ENCODE measurements around the gene DYRK1A.

Gene DYRK1A

GRCh38 chr21:37380349-37381323, 14.1 kb downstream of the DYRK1A start:
- TF ChIP-seq CTCF (IDR thresholded peaks at IDR 0.05; ENCODE audit: insufficient read depth, low read length, poor library complexity, severe bottlenecking) (no peak), EZH2phosphoT487 (conservative IDR thresholded peaks at IDR 0.05; ENCODE audit: low read length) (no peak)
- H3K9me2 ChIP-seq (replicated peaks; ENCODE audit: insufficient read depth, low read length) = no peaks in the 10 kb centered on the region
- H3K9ac ChIP-seq (ENCODE audit: low read length) = no peak overlapping the region
- no peak overlapping the region for H3K27ac ChIP-seq (ENCODE audit: low read depth, low read length)
- 0 out of 2 replicates have a peak, but pooled peaks cover 4% of the 10 kb centered on the region for H3F3A ChIP-seq (ENCODE audit: insufficient read depth)
- H3K79me2 ChIP-seq (ENCODE audit: insufficient read depth, low read length) = peaks cover 100% of the 10 kb centered on the region
- no peaks in the 10 kb centered on the region for H3K27me3 ChIP-seq (ENCODE audit: low read length)
- peak overlapping the region; percentile 23 for H3K4me2 ChIP-seq (ENCODE audit: low read depth, low read length, poor library complexity, severe bottlenecking)
- H3K36me3 ChIP-seq (ENCODE audit: low read length) = no peaks in the 10 kb centered on the region
- peaks cover 69% of the 10 kb centered on the region for H4K20me1 ChIP-seq (ENCODE audit: low read depth, low read length)
- H3K9me3 ChIP-seq (ENCODE audit: insufficient read depth, low read length) = no peaks in the 10 kb centered on the region
- H3K4me3 ChIP-seq (ENCODE audit: insufficient read depth, low read length, poor library complexity, severe bottlenecking) = no peak overlapping the region
- H2AFZ ChIP-seq (ENCODE audit: low read depth, low read length, severe bottlenecking) = no peak overlapping the region

DNA sequence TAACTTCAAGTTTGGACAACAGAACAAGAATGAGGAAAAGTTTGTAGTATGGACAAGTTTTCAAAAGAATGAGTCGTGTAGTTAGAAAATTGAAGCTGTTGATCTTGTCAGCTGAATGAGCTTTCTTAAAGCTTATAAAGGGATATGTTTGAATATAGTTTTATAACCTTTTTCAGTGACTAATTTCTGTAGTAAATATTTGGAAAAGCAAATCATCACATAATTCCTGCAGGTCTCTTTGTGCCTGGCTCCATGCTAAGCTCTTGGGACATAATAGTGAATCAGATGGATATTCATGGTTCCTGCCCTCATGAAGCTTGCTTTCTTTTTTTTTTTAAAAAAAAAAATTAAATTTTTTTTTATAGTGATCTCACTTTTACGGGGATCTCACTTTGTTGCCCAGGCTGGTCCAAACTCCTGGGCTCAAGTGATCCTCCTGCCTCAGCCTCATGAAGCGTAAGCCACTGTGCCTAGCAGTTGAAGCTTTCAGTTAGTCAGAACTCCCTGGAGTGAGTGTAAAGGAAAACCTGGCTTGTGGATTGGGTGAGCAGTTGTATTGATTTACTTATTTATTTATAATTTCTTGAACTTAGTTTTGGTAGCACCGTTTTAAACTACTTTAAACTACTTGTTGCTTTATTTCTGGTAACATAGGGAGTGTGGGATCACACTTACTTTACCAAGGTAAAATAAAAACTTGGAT, 15.5 kb downstream of the DYRK1A start:
- H3K27me3 ChIP-seq (ENCODE audit: low read length) = no peaks in the 10 kb centered on the region
- peaks cover 71% of the 10 kb centered on the region for H4K20me1 ChIP-seq (ENCODE audit: low read depth, low read length)
- no peaks in the 10 kb centered on the region for H3K9me2 ChIP-seq (replicated peaks; ENCODE audit: insufficient read depth, low read length)

DNA sequence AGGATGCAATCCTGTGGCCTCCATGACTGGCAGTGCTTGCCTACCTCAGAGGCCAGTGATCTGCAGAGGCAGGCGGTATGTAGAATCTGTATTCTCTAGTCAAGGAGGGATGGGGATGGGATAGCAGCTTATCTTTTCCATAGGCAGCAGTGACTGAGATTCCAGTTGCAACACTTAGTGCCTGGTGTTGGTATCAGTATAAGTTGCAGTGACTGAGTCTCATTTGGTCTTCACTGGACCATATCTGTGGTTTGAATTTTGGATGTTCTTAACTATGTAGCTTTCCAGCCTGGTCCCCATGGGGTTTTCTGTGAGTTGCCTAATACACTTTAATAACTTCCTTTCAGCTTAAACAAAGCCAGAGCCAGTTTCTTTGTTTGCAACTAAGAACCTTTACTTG, 16.5 kb downstream of the DYRK1A start:
- H3K27me3 ChIP-seq (ENCODE audit: low read length) = no peaks in the 10 kb centered on the region
- H3F3A ChIP-seq (ENCODE audit: insufficient read depth) = 0 out of 2 replicates have a peak, but pooled peaks cover 4% of the 10 kb centered on the region
- peak overlapping the region; percentile 2 for H3K4me2 ChIP-seq (ENCODE audit: low read depth, low read length, poor library complexity, severe bottlenecking)
- H3K4me3 ChIP-seq (ENCODE audit: insufficient read depth, low read length, poor library complexity, severe bottlenecking) = no peak overlapping the region
- TF ChIP-seq CTCF (IDR thresholded peaks at IDR 0.05; ENCODE audit: insufficient read depth, low read length, poor library complexity, severe bottlenecking) (no peak), EZH2phosphoT487 (conservative IDR thresholded peaks at IDR 0.05; ENCODE audit: low read length) (no peak)
- H3K9me2 ChIP-seq (replicated peaks; ENCODE audit: insufficient read depth, low read length) = no peaks in the 10 kb centered on the region
- H2AFZ ChIP-seq (ENCODE audit: low read depth, low read length, severe bottlenecking) = no peak overlapping the region
- H4K20me1 ChIP-seq (ENCODE audit: low read depth, low read length) = peaks cover 74% of the 10 kb centered on the region
- H3K9me3 ChIP-seq (ENCODE audit: insufficient read depth, low read length) = no peaks in the 10 kb centered on the region
- peaks cover 100% of the 10 kb centered on the region for H3K79me2 ChIP-seq (ENCODE audit: insufficient read depth, low read length)
- no peak overlapping the region for H3K9ac ChIP-seq (ENCODE audit: low read length)
- H3K36me3 ChIP-seq (ENCODE audit: low read length) = no peaks in the 10 kb centered on the region
- no peak overlapping the region for H3K27ac ChIP-seq (ENCODE audit: low read depth, low read length)

More for the DNA sequence above, 15.5 kb downstream of the DYRK1A start:
- H3K27ac ChIP-seq (ENCODE audit: low read depth, low read length) = no peak overlapping the region
- H3K9ac ChIP-seq (ENCODE audit: low read length) = no peak overlapping the region
- no peak overlapping the region for H3K4me3 ChIP-seq (ENCODE audit: insufficient read depth, low read length, poor library complexity, severe bottlenecking)
- H3K79me2 ChIP-seq (ENCODE audit: insufficient read depth, low read length) = peaks cover 100% of the 10 kb centered on the region
- 0 out of 2 replicates have a peak, but pooled peaks cover 4% of the 10 kb centered on the region for H3F3A ChIP-seq (ENCODE audit: insufficient read depth)
- no peaks in the 10 kb centered on the region for H3K36me3 ChIP-seq (ENCODE audit: low read length)
- no peak overlapping the region for H2AFZ ChIP-seq (ENCODE audit: low read depth, low read length, severe bottlenecking)
- H3K4me2 ChIP-seq (ENCODE audit: low read depth, low read length, poor library complexity, severe bottlenecking) = no peak overlapping the region
- H3K9me3 ChIP-seq (ENCODE audit: insufficient read depth, low read length) = no peaks in the 10 kb centered on the region
- TF ChIP-seq EZH2phosphoT487 (conservative IDR thresholded peaks at IDR 0.05; ENCODE audit: low read length) = no peak
- no peak for TF ChIP-seq CTCF (IDR thresholded peaks at IDR 0.05; ENCODE audit: insufficient read depth, low read length, poor library complexity, severe bottlenecking)
